ENCODE data around the gene ELOVL5.
A peak's percentile ranks its signal among the peaks of the same experiment; 100 is the strongest.
"Not testable (repeated sequence)": the region's sequence is repeated elsewhere in the genome, so short reads cannot be mapped to it uniquely, and the experiment has no call there.

The ELOVL5 gene

GRCh38 chr6:53348371-53349208, at the start of gene ELOVL5:
TSS of gene ELOVL5 (minus strand) at chr6:53348950. CDS start at chr6:53295699, 53,251 bp downstream.
- peak; percentile 96 for DNase-seq

- DNase-seq: no peak
Observed at GRCh38 chr6:53397283-53397682, 48.5 kb upstream of the ELOVL5 start.

- no peak for DNase-seq
Observed at GRCh38 chr6:53395986-53396385, 47.2 kb upstream of the ELOVL5 start.

- DNase-seq: no peak
Observed at GRCh38 chr6:53394704-53395103, 46.0 kb upstream of the ELOVL5 start.

- DNase-seq: no peak
Observed at GRCh38 chr6:53391170-53391569, 42.4 kb upstream of the ELOVL5 start.

GRCh38 chr6:53390010-53390409, 41.3 kb upstream of the ELOVL5 start:
- no peak for DNase-seq

GRCh38 chr6:53388615-53389014, 39.9 kb upstream of the ELOVL5 start:
- DNase-seq: not testable (repeated sequence)

- DNase-seq: no peak
Observed at GRCh38 chr6:53382421-53382820, 33.7 kb upstream of the ELOVL5 start.

- no peak for DNase-seq
Observed at GRCh38 chr6:53378208-53378607, 29.5 kb upstream of the ELOVL5 start.

- no peak for DNase-seq
Observed at GRCh38 chr6:53377793-53378192, 29.0 kb upstream of the ELOVL5 start.

GRCh38 chr6:53377289-53377688, 28.5 kb upstream of the ELOVL5 start:
- DNase-seq: no peak

GRCh38 chr6:53376661-53377226, 28.0 kb upstream of the ELOVL5 start:
- no peak for DNase-seq

- DNase-seq: no peak
Observed at GRCh38 chr6:53375847-53376246, 27.1 kb upstream of the ELOVL5 start.

GRCh38 chr6:53373638-53374037, 24.9 kb upstream of the ELOVL5 start:
- no peak for DNase-seq

GRCh38 chr6:53369876-53370515, 21.2 kb upstream of the ELOVL5 start:
- DNase-seq: no peak

GRCh38 chr6:53369051-53369450, 20.3 kb upstream of the ELOVL5 start:
- DNase-seq: no peak

- DNase-seq: no peak
Observed at GRCh38 chr6:53366128-53366641, 17.4 kb upstream of the ELOVL5 start.

- DNase-seq: no peak
Observed at GRCh38 chr6:53363341-53364079, 14.8 kb upstream of the ELOVL5 start.

- no peak for DNase-seq
Observed at GRCh38 chr6:53361549-53362031, 12.8 kb upstream of the ELOVL5 start.

GRCh38 chr6:53360093-53360912, 11.6 kb upstream of the ELOVL5 start:
- DNase-seq: no peak

- DNase-seq: no peak
Observed at GRCh38 chr6:53359843-53360092, 11.0 kb upstream of the ELOVL5 start.

- DNase-seq: peak; percentile 90
Observed at GRCh38 chr6:53359095-53359842, 10.5 kb upstream of the ELOVL5 start.

Measured in NCI-H446 treated with DMSO at 0.1 percent for 48 hours (cell line).